NCI-H82 treated with DMSO at 0.1 percent for 48 hours (cell line): ENCODE results near the gene CNTNAP4.

Experiments used
- DNase-seq: peaks from one replicate; lab custom pipeline; 2025; ENCODE audit not compliant: unreplicated experiment; lab: John Stamatoyannopoulos, UW

Gene CNTNAP4

DNA sequence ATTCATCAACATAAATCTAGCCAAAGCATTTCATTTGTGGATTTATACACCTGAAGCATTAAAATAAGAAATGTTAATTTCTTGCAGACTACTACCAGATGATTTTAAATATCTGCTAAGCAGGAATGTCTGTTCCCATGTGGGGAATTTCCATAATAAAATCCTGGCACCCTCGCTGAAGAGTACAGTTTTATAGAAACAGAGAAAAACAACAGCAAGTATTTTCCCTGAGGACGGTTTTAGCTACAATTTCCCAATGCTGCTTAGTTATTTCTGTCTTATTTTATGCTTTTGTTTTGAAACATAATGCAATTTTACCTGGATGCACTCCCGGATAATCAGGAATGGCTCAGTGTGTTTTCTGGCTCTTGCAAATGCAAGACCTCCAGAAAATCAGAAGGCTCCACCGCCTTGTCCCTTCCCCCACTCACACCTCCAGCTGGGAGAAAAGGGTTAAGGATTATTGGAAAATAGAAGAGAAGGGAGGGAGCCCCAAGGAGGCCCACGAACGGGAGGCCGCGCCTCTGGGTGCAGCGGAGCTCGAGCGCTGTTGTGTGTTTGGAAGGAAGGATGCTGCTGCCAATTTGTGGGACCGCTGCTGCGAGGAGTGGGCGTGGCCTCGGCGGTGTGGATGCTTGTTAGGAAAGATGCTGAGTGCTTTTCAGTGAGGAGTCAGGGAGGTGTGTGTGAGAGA, at the start of gene CNTNAP4:
Gene CNTNAP4, plus strand, starts transcription at position 657 of the 694 bp plus-strand sequence. CDS start 262 bp downstream, outside the sequence.
- no peak for DNase-seq

- no peak for DNase-seq
These were observed 48.6 kb upstream of the CNTNAP4 start for GRCh38 chr16:76228546-76229146.

- DNase-seq, result no peak
These were observed 44.5 kb upstream of the CNTNAP4 start for GRCh38 chr16:76232704-76233103.

- no peak for DNase-seq
These were observed 42.2 kb upstream of the CNTNAP4 start for GRCh38 chr16:76235025-76235424.

- DNase-seq, result no peak
These were observed 41.8 kb upstream of the CNTNAP4 start for GRCh38 chr16:76235426-76235825.

DNA sequence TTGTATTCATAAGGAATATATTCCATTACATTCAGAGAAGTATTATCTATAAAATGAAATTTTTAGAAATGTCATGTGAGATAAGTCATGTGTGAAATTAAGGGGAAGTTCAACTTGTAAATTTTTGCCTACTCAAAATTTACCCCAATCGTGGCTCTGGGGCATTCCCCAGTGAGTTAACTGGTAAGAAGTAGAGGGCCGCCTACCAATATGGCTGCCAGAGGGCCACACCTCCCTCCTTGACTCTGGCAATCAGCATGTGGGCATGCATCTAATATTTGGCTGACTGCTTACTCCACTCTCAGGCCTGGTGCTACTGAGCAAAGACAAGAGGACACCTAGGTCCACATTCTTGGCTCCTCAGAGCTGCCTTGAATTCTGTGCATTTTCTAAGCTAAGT, 39.7 kb upstream of the CNTNAP4 start:
- no peak for DNase-seq

DNA sequence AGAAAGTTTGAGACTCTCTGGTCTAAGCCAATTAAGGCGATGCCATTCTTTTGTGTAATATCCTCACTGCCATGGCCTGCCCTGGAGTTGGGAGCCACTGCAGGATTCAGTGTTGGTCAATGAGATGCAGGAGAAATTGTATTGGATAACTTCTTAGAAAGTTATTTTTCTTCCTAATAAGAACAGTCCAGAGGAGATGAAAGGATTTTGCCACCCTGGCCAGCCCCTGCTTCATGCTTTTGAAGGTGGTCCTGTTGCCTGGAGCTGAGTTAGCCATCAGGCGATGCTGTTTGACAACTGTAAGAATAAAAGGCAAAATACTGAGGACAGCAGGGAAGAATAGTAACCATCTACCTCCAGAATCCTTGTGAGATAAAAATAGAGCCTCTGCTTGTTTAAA, 35.4 kb upstream of the CNTNAP4 start:
- no peak for DNase-seq

DNA sequence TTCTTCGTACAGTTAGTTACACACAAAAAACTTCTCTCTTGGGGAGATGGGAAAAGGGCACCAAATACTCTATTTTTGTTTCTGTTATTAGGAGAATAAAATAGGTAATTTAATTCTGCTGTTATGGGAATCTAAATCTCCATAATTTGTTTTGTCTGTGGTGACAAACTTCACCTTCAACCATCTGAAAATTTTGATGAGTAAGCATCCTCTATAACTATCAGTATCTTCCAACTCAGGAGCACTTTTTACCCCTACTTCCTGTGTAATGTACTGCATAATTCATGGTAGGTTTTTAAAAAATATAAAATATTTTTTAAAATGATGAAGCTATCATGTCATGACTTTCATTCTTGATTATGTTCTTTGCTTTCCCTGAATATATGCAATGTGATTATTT, 33.6 kb upstream of the CNTNAP4 start:
- DNase-seq, result no peak

GRCh38 chr16:76246587-76246986, 30.6 kb upstream of the CNTNAP4 start:
- no peak for DNase-seq

DNA sequence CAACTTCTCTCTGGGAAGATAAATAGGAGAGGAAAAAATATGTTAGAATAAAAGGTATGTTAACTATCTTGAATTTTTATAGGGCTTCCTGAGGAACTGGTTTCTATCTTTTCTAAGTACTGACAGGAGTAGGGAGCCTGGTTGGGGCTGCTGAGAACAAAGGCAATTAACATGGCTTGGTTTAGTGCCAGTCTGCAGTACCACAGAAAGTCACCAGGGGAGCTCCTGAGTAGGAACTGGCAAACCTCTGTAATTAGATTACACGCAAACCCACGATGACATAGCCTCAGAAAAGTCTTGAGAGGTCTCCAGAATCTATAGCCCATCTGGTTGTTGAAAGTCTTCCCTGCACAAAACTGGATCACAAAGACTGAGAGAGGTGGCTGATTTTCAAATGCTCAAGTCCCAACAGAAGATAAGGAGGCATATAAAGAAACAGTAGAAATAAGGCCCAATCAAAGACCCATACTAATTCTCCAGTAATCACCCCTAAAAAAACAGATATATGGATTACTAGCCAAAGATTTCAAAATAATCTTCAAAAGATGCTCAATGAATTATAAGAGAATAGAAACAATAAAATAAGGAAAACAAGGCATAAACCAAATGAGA, 11.7 kb upstream of the CNTNAP4 start:
- DNase-seq, result peak; percentile 8

DNA sequence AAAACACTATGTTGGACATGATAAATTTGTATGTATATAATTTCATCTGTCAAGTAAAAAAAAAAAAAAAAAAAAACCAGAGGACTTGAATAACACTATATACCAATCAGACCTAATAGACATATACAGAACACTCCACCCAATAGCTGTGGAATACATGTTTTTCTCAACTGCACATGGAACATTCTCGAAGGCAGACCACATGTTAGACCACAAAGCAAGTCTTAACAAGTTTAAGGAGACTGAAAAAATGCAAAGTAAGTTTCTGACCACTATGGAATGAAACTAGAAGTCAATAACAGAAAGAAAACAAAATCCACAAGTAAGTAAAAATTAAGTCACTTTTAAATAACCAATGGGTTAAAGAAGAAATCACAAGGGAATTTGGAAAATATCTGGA, 8.4 kb upstream of the CNTNAP4 start:
- no peak for DNase-seq

GRCh38 chr16:76277460-76278030, 344 bp downstream of the CNTNAP4 start:
- no peak for DNase-seq

GRCh38 chr16:76278086-76278485, 885 bp downstream of the CNTNAP4 start:
- DNase-seq, result no peak

DNA sequence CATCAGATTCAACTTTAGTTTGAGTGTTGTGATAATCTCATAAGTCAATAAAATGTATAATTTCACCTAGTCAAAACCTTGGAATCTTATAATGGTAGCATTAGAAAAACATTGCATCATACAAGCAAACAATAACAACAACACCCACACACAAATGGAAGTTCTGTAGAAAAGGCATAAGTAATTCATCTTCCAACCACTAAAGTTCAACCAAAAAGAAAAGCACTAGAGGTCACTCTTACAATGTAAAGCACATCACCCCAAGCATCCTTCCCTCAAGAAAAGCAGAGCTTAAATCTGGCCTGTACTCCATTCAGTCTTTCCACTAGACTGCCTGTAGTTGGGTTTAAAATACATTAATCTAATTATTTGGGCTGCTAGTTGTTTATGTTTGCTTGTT, 1.8 kb downstream of the CNTNAP4 start:
- peak; percentile 79 for DNase-seq

DNA sequence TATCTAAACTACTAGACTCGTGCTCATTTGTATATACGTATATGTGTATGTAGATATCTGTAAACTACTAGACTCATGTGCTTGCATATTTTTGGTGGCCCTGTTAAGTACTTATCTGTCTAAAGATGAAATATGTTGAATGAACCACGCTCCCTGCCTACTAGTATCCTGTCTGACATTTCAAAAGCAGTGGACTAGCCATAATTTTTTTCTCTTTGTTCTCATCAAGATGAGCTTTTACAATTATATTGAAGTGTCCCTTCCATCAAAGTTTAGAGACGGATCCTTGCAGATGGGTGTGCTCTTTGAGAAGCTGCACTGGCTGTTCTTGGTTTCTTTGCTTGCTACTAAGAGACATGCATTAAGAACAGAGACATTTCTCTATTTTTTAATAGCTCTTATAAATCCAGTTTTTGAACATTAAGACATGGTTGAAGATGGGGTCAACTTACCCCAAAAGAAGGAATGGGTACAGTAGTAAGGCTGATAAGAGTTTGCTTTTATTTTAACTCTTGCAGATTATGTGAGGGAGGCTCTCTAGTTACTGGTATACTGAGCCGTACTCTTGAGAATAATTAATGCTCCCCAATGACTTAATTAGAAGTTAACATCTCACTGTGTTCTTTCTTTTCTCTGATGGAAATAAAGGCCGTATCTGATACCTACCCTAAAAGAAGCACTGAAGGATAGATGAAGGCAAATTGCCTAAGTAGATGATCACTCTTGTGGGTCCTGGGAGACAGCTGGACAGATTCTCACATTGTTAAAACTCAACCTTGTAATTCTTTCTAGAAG, 3.4 kb downstream of the CNTNAP4 start:
- DNase-seq, result no peak

- no peak for DNase-seq
These were observed 10.3 kb downstream of the CNTNAP4 start for GRCh38 chr16:76287466-76287865.

DNA sequence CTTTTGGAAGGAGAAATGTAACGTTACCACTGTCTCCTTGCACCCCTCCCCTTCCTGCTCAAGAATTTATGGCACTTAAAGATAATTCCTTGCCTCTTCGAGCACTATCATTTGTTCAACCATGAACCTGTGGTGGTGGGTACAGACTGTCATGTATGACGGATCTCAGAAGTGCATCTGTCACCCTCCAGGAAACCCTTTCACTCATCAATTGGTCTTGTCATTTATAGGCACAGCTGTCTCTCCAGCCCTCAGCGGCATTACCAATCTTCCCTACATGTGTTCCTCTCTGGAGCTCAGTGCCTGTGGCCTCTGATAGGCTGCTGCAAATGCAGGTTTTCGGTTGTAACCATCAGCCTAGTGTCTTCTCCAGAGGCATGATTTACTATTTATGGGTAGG, 15.0 kb downstream of the CNTNAP4 start:
- no peak for DNase-seq

DNA sequence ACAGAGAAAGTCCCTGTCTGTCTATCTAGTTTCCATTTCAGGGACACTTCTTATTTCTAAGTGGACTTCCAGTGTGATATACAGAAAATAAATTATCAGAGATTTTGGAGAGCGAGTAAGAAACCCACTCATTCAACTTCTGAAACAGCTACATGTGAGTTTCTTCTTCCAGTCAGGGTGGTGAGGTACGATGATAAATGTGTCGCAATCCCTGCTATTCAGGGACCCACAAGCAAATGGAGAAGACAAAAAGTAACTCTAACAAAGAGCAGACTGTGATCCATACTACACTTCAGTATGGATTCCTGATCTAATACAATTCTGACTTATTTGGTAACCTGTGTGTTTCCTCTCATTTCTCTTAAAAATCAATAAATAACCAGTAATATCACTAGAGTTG, 16.8 kb downstream of the CNTNAP4 start:
- no peak for DNase-seq

DNA sequence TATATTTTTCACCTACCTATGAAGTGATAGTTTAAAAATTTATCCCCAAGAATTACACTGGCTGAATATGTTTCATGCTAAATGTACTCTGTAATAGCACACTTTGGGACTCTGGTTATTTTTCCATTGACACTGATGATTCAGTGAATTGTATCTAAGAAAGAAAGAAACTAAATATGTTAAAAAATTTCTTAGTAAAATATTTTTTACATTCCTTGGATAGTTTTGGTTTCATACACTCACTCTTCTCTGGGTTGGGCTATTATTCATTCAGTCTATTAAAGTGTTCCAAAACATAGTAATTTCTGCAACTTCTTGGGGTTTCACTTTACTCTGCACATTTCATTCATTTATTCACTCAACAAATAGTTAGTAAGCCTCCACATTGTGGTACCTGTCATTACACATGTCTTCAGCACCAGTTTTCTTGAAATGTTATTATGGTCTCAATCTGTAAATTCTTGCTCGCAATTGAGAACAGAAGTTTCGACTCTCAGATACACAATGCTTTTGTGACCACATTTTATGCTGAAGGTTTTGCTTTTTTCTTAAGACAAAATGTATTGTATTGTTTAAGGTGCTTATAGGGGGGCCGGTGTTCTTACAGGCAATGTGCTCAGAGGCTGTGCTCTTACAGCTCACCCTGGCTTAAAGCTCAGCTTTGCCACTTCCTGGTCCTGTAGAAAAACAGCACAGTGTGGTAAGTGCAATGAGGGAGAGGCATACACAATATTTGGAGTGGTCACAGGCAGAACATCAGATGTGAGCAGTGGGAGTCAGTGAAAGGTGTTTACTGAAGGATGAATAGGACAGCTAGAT, 17.4 kb downstream of the CNTNAP4 start:
- no peak for DNase-seq

GRCh38 chr16:76297941-76298340, 20.7 kb downstream of the CNTNAP4 start:
- no peak for DNase-seq
